Measurements from ENCODE around the gene UBL3.

UBL3 gene

DNA sequence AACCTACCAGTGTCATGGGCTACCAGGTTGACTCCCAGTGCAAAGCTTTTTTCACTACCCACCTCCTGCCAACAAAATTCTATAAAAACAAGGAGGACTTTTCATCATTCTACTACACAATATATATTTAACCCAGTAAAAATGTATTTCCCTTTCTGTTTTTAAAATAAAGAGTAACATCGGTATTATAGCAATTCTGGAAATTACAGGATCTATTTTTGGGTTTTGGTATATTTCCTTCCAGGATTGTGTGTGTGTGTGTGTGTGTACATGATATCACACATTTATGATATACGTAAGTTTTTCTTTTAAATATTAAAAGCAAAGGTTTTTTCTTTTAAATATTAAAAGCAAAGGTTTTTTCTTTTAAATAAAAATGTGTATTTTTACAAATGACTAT, 6.0 kb upstream of the UBL3 start:
- DNase-seq = no peak

DNA sequence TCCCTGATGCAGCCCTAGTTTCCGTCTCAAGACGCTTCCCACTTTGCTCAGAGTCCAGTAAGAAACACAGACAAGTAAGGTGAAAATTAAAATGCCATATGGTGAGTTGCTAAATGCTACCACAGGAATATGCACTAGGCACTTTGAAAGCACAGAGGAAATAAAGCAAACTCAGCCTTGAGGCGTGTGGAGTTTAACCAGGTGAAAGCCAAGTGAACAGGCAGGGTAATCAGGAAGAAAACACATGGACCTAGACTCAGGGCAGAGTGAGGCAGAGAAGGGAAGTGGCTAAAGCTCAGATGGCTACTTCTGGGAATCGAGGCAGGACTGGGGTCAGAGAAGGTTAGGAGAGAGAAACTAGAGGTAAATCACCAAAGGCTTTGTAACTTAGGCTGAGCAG, 5.4 kb upstream of the UBL3 start:
- DNase-seq = no peak

DNA sequence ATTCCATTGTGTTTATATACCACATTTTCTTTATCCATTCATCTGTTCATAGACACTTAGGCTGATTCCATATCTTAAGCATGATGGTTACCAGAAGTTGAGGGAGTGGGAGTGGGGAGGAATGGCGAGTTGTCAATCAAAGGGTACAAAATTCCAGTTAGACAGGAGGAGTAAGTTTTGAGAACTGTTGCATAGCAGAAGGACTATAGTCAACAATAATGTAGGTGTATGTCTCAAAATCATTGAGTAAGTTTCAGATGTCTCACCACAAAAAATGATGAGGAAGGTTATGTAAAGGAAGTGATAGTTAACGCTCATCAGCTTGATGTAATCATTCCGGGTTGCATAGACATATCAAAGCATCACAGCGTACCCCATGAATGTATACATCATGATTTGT, 4.6 kb upstream of the UBL3 start:
- DNase-seq = no peak

DNA sequence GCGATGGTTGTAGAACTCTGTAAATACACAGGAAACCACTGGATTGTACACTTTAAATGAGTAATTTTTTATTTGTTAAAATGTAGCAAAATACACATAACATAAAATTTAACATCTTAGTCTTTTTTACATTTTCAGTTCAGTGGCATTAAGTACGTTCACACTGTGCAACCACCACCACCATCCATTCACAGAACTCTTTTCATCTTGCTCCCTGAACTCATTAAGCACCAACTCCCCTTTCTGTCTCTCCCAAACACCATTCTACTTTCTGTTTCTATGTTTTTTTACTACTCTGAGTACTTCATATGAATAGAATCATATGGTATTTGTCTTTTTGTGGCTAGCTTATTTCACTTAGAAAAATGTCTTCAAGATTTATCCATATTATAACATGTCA, 2.7 kb upstream of the UBL3 start:
- no peak for DNase-seq

DNA sequence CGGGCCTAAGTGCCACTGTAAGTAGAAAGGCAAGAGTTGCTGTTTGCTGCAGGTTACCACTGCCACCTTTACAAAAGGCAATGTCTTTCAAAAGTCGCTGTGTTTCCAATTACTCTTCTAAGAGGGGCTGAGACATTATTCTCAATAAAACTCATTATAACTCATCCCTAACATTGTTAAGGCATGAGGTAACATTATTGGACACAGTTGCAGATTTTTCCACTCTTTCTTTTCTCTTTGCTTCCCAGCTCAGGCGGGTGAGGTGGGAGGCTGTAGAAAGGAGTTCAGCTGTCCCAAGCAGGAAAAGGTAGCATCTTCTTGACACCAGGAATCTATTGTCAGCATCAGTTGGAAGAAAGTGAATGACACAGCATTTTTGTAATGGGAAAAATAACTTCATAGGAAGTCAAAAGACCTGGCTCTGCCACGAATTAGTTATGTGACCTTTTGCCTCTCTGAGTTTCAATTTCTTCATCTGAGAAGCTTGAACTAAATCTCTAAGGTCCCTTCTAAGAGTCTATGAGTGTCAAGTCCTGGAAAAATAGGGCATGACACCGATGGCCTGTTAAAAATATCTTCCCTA, 2.1 kb upstream of the UBL3 start:
- DNase-seq = no peak

DNA sequence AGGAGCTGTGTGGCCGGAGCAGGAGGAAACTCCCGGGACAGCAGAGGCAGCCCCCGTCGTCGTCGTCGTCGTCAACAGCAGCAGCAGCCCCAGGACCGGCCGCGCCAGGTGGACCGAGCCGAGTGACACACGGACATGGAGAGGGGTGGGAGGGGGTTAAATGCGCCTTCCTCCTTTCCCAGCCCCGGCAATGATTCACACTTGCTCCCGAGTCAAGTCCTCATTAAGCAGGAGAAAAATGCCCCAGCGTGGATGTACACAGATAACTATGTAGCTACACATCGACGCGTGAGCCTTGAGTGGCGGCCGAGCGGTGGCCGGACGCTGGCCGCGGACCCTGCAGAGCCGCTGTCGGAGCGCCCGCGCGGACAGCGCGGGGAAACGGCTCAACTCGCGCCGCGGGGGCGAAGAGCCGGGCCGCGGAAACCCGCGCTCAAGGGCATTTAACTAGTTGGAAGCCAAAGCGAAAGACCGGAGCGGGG, 645 bp downstream of the UBL3 start:
- DNase-seq = peak; percentile 41

DNA sequence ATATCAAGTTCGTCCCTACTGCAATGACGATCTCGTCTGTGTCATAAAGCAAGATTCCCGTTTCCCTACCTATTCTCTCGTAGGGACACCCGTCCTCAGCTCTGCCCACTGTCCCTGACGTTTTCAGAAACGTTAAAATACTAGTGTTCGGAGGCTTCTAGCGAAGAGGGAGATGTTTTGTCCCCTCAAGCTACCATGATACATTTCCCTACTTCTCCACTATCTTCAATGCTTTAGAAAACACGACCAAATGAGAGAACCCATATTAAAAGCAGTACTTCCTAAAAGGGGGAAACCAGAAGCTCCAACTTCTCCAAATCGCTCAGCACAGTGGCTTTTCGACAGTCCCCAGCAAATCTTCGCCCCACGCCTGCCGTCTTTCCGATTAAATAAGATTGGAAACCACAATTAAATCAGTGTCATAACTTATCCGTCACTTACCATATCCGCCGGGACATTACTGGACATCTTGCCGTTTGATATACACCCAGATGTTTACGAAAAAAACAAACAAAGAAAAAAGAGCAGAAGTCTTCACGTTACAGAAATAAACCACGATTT, 1.3 kb downstream of the UBL3 start:
- DNase-seq = peak; percentile 45

DNA sequence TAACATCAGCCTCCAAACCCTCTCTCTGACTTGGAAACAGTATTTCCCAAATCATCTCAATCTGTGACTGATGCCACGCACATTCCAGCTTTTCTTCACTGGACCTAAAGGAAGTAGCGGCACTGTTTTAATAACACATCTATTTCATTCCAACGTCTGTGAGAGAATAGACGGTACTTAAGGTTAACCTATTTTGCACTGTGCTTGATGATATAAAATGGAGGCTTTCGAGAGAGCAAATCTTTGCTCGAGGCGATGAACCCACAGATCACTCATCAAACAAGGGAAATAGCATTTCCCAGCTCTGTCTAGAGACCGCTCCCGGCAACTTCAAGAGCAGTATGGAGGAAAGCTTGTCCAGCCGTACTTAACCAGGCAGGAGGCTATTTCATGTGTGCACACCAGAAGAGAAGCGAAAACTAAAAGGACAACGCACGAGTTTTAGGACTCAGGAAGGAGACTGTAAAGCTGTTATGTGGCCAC, 2.9 kb downstream of the UBL3 start:
- DNase-seq = peak; percentile 18

DNA sequence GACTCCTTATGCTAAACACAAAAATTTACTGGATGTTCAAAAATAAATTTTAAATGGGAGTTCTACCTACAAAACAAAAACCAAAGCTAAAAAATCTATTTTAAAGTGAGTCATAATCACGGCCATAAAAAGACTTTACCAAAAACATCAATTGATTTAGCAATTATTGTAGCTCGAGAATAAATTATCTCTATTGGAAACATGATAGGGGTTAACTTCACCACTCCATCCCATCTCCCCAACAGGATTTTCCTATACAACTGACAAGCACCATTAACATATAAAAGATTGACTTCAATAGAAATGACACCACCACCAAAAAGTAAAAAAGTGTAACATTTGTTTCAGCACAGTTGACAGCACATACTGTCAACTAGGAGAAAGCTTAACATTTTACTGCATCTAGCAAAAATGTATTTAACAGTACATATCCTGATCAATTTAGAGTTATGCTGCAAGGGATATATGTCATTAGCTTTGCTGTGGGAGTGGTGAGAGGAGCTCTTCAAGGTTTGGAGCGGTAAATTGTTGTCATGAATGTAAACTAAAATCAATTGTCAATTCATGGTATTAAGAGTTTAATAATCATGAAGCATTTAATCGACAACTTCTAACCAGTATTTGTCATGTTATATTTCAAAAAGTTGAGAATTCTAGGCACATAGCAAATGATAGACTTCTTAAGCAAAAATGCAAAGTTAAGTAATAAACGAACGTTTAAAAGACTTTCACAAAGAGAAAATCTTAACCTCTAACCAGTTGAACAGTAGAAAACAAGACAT, 3.8 kb downstream of the UBL3 start:
- no peak for DNase-seq

DNA sequence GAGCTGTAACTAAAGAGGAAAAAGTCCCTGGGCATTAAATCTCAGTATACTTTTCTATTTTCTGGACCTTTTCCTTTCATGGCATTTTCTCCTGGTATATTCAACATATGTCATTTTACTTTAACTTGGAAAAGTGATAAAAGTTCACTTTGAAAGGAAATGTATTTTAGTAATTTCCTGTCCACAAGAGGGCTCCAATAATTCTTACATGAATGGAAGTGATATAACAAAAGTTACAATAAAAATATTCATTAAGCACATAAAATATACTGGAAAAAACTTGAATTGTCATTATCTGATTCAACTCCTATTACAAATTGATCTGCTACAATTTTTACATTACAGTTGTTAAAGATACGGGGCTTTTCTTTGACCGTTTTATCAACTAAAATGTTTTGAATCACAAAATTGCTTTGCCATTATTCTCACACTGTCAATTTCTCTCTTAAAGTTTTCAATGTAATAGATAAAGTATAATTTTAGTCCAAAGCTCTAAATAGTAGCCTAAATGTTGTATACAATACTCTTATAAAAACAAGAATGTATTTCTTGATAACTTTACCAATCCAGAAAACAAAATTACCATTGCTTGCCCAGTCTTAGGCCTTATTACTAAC, 4.9 kb downstream of the UBL3 start:
- peak; percentile 26 for DNase-seq

DNA sequence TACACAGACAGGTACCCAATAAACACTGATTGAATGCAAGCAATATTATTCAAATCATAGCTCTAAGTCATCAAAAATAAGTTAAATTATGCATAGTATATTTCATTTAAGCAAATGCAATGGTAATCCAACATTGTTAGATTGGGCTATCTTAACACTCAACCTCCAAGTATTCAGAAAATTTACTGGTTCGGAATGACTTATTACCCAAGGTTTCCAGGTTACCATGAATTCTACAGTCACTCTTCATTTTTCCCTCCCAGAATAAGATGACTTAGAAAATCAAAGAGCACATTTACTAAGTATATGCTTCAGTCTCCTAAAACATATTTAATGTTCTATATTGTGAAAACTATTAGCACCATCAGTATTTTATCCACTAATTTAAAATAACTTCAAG, 6.0 kb downstream of the UBL3 start:
- no peak for DNase-seq

DNA sequence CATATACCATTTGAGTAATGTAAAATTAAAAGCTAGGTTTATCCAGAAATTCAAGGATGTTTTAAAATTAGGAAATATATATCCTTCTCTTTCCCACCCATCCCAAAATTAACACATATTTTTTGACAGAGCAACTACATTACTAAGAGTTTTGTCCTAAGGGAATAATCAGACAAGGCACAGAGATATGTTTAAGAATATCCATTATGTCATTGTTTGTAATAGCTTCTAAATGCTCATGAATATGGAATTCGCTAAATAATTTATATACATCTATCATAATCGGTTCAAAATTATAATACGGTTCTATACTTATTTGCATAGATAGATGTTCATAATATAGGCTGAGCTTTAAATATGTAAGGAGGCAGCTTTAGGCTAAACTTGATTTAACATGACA, 9.8 kb downstream of the UBL3 start:
- no peak for DNase-seq

DNA sequence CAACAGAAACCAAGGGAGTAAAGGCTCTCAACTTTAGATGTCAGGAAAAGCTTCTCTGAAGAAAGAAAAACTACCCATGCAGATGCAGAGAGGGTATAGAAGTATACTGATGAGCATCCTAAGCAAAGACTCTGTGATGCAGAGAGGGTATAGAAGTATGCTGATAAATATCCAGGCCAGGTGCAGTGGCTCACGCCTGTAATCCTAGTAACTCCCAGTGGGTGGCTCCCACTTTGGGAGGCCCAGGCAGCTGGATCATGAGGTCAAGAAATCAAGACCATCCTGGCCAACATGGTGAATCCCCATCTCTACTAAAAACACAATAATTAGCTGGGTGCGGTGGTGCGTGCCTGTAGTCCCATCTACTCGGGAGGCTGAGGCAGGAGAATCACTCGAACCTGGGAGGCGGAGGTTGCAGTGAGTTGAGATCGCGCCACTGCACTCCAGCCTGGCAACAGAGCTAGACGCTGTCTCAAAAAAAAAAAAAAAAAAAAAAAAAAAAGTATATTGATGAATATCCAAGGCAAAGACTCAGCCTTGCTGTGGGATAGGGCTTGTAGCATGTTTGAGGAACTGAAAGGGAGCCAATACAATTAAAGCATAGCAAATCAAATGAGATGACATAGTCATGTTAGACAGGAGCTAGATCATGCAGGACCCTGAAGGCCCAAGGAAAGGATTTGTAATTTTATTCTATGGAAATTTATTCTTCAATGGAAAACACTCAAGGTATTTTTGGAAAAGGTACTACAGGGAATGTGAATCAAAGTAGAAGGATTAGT, 14.9 kb downstream of the UBL3 start:
- no peak for DNase-seq

DNA sequence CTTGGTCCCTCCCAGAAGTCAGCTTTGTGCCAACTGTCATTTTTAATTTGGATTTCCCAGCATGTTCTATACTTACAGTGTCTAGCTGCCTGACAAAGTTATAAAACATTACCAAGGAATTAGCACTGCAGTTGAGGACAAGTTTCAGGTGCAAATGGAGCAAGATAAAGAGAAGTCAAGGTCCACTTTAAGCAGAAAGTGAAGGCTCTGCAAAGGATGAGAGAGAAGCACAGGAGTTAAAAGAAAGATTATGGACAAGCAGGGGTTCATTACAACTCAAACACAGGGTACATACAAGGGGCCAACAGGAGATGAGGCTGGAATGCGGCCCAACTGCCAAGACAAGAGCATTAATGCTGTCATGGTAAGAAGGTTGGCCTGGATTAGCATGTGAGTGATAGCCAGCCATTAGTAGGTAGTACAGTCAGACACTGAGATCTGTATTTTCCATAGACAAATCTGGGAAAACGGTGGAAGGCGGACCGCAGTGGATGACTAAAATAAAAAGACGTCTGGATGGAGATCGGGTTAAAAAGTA, 17.6 kb downstream of the UBL3 start:
- DNase-seq = no peak

DNA sequence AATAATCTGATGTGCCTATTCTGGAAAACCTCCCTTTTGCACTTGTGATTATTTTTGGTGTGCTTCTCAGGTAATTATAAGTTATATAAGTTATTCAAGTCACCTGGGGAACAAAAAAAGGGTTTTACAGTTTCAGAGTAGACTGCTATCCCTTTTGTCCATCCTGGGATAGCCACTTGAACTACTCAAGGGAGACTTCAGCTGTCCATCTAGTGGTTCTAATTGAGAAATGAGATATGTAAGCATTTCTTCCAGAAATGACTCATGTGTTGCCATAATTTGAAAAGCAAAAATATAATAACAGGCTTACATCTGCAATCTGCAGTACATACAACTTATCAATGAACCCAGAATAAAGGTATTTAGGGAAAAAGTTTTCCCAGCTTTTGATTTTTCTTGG, 20.4 kb downstream of the UBL3 start:
- DNase-seq = no peak

DNA sequence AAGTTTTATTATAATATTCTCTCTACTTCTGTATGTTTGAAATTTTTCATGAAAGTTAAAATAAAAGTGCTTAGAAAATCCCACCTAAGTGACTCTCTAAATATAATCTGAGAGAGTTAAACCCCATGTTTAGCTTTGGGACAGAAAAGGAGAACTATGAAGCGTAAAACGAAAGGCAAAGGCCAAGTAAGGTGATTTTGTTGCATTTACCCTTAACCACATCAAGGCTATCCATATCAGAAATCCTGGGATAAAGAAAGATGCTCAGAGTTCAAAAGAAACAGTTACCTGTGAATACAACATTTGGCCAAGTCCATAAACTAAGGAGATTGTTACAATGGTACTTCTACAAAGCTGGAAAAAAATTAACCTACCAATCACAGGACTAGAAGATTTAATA, 31.3 kb downstream of the UBL3 start:
- no peak for DNase-seq

DNA sequence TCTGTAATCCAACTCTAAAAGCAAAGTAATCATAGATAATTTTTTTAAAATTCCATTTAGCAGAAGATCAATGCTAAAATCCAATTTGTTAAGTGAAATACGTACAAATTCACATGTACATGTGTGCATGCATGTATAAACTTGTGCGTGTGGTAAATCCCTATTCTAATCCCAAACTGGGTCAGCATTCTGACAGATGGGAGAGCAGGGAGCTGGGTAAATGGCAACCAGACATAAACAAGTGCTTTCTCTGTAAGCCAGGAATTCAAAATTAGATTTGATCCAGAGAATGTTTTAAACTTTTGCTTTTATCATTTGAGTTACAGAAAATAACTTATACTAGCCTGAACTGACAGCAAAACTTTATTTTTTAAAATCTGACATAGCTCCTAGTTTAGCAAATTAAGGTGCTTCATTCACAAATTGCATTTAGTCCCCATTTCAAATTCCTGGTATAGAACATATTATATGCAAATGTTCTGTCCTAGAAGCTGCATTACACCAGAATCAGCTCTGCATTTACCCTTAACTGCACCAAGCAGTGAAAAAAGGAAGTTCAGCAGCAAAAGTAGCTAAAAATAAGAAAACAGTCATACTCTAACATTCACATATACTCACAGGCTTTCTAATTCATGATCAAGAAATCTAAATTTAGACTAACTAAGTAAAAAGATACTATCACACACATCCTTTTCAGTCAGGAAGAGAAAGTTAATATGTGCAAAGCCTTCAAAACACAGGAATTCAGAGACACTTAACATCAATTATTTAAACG, 32.6 kb downstream of the UBL3 start:
- DNase-seq = no peak

DNA sequence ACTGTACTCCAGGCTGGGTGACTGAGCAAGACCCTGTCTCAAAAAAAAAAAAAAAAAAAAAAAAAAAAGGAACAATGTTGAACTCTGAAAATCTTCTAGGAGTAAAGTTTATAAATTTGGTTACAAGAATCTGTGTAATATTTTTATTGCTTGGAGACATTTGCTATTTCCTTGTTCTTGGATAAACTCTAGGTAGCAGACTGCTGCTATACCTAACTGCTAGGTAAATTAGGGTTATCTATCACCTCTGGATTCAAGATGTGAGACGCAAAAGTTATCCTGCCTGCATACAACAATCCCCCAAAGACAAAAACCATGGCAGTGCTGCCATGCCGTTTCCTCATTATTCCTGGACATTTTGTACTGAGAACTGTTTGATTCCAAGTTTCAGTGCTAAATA, 33.7 kb downstream of the UBL3 start:
- no peak for DNase-seq

DNA sequence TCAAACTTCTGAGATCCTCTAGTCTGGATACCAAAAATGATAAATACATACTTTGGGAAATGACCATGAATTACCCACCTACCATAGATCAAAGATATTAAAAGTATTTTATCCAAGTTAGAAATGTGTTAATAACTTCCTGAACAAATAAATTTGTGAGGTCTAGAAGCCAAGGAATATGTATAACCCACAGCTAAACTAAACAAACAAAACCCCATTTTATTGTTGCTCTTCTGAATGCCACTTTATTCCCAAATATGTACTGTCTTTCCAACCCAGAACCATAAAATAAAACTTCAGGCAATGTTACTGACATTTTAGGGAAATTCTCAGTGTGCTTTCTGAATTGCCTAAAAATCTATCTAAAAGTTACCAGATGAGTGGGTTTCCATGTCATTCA, 35.1 kb downstream of the UBL3 start:
- DNase-seq = no peak

DNA sequence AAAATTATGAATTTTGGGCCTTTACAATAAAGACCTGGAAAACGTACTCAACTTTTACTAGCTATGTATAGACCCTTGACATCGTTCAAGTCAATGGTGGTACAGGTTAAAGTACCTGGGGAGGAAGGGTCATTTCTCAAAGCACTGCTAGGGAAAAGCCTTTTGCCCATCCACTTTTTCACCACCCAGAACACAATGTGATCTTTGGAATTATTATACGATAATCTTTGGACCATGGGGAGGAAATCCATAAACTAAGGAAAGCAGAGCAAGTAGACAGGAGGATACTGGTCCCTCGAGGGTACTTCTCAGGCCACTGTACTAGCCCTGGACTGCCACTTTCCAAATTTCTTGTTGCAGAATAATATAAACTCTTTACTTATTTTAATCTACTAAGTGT, 39.5 kb downstream of the UBL3 start:
- no peak for DNase-seq

DNA sequence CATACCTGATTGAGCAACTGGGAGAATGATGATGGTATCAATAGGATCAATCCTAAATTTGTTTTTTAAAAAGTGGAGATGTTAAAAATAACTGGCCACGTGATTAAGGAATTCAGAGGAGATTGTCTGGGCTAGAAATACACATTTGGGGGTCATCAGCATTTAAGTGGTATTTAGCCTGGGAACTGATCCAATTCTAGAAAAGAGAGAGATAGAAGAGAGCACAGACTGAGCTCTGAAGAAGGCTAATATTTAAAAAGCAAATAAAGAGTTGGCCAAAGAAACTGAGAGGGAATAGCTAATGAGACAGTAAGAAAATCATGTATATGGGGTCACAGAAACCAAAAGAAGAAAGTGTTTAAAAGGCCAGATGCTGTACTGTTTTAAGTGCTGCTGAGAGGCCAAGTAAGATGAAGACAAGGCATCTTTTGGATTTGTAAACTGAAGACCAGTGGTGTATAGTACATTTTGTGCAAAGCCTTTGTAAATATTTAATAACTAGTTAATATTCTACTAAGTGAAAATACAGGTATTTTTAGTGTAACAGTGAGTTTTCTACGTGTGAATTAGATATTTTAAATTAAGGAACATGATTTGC, 40.2 kb downstream of the UBL3 start:
- DNase-seq = no peak

DNA sequence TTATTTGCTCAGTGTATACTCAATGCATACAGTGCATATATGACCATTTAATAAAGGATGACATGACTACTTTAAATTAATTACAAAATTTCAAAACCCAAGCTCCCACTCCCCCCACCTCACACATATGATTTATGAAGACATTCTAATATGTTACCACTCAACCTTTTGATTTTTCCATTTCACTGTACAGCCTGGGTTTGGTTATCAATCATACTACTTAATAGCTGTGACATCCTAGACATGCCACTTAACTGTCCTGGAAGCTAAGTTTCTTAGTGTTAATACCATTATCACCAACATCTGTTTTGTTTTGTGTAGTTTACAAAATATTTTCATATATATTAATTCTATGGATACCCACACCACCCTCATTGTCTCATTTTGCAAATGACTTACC, 42.2 kb downstream of the UBL3 start:
- no peak for DNase-seq

All from CD4-positive, alpha-beta T cell treated with Interleukin-12 subunit alpha and Interleukin-12 subunit beta, for 1 hour (primary cell).